GM18526 (cell line): Measurements from ENCODE around the gene ANKRD13D.

ENCODE experiments used
- POLR2A ChIP-seq: IDR thresholded peaks from 3 replicates; pipeline ENCODE4 v1.6.1; 2011; ENCODE audit not compliant: insufficient read length; ENCODE audit errors: extremely low read depth

ANKRD13D gene

DNA sequence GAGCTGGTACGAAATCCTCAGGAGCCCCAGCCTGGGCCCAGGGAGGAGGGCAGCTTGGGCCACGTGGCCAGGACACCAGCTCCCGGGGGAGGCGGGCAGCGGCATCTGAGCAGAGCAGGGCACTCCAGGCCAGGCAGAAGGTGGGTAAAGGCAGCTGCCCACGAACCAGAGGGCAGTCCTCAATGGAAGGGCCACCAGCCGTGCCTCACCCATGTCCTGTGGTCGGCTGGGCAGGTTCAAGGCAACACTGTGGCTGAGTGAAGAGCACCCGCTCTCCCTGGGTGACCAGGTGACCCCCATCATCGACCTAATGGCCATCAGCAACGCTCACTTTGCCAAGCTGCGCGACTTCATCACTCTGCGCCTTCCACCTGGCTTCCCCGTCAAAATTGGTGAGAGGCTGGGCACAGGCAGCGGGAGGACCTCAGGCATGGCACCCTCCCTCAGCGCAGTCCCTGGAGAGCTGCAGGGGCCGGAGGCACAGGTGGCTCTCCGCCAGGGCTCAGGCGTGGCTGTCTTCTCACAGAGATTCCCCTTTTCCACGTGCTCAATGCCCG lies 11.7 kb downstream of the ANKRD13D start:
- no peak for TF ChIP-seq POLR2A

- no peak for TF ChIP-seq POLR2A
These were observed 12.3 kb downstream of the ANKRD13D start for GRCh38 chr11:67301313-67301921.

DNA sequence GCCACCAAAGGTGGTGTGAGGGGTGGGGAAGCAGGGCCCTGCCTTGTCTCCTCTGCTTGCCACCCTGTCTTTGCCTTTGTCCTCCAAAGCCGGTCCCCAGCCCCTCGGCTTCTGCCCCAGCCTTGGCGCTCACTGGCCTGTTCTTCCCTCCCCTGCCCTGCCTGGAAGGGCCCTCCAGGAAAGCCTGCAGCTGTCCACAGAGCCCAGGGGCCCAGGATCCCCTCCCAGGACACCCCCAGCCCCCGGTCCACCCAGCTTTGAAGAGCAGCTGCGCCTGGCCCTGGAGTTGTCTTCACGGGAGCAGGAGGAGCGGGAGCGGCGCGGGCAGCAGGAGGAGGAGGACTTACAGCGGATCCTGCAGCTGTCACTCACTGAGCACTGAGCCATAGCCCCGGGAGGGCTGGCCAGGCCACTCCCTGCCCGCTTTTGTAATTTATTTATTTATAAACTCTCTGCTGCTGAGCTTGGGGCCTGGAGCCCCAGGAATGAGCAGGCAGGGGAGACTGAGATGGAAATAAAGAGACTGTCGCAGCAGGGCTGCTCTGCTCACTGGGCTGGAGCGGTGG lies 12.9 kb downstream of the ANKRD13D start:
- no peak for TF ChIP-seq POLR2A

DNA sequence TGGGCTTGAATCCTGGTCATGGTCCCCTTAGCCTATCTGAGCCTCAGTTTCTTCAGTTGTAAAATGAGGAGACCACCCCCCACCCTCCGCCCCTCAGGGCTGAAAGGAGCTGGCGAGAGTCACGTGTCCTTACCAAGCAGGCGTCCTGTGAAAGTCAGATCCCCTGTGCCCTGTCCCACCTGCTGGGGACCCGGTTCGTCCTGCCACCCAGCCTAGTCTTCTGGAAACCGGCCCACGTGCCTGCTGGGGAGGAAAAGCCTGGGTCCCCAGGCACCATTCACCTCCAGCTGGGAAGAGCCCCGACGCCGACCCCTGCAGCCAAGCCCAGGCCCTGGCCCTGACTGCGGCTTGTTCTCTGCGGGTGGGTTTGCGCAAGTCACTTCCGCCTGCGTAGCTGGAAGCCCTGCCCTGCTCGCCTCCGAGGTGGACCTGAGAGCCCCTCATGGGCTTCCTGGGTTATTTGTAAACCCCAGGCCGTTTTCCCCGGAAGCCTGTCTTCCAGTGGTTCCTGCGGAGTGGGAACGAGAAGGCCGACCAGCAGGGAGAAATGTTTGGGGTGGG lies 13.5 kb downstream of the ANKRD13D start:
- TF ChIP-seq POLR2A, result no peak

DNA sequence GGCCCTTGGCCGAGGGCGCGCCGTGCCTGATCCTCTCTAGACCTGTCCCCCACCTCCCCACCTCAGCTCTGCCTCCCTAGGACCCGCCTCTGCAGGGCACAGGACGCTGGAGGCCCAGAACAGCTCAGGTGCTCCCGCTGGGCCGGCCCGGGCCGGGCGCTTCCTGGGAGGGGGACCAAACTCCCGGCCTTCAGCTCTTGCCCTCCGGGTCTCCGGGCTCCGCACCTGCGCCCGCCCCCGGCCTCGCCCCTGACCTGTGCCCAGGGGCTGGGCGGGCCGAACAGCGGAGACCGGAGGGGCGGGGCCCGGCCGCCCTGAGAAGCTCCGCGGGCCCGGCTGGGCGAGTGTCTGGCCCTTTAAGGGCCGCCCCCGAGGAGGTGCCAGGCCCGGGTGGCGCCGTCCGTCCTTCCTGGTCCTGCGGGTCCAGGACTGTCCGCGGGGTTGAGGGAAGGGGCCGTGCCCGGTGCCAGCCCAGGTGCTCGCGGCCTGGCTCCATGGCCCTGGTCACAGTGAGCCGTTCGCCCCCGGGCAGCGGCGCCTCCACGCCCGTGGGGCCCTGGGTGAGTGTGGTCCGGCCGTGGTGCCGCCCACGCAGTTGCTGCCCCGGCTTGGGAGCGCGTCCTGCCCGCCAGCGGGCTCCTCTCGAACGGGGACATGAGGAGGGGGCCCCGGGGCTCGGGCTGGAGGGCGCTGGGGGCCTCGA lies 14.2 kb downstream of the ANKRD13D start, which contains the start of gene SSH3:
Gene SSH3, plus strand, starts transcription at position 399 of the 703 bp plus-strand sequence. Its CDS starts 96 bp downstream, at position 495.
- no peak for TF ChIP-seq POLR2A

DNA sequence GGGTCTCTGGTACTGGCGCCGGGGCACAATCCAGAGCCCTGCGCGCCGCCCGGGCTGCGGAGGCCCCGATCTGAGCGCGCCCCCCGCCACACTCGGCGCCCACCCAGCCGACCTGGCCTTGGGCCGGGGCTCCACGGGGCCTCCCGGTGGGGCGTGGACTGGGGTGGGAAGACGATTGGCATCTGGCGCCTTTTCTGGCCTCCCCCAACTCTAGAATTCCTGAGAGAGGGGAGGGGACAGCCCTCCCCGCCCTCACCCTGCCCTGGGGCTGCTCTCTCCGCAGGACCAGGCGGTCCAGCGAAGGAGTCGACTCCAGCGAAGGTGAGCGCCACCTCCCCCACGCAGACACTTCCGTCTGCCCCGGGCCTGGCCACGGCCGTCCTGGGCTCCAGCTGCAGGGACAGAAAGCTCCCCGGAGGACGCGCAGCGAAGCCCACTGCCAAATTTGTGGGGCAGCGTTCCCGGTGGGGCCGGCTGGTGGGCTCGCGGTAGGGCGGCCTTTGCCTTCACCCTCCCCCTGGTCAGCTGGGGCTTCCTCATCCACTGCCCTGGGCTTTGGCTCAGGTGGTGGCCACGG lies 14.8 kb downstream of the ANKRD13D start:
- TF ChIP-seq POLR2A, result no peak

DNA sequence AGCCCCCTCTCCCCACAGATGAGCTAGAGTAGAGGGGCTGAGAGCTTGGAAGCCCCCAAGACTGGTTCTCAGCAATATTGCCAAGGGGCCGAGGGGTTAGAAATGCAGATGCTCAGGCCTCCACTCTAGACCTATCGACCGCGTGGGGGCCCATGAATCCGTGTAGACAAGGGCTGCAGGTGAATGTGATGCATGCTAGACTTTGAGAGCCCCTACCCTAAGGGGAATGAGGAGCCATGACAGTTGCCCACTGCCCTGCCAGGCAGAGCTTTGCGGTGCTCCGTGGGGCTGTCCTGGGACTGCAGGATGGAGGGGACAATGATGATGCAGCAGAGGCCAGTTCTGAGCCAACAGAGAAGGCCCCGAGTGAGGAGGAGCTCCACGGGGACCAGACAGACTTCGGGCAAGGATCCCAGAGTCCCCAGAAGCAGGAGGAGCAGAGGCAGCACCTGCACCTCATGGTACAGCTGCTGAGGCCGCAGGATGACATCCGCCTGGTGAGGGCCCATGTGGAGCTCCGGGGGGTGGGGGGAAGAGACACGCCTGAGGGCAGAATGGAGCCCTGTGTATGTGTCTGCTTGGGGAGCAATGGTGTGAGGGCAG lies 15.5 kb downstream of the ANKRD13D start:
- no peak for TF ChIP-seq POLR2A

DNA sequence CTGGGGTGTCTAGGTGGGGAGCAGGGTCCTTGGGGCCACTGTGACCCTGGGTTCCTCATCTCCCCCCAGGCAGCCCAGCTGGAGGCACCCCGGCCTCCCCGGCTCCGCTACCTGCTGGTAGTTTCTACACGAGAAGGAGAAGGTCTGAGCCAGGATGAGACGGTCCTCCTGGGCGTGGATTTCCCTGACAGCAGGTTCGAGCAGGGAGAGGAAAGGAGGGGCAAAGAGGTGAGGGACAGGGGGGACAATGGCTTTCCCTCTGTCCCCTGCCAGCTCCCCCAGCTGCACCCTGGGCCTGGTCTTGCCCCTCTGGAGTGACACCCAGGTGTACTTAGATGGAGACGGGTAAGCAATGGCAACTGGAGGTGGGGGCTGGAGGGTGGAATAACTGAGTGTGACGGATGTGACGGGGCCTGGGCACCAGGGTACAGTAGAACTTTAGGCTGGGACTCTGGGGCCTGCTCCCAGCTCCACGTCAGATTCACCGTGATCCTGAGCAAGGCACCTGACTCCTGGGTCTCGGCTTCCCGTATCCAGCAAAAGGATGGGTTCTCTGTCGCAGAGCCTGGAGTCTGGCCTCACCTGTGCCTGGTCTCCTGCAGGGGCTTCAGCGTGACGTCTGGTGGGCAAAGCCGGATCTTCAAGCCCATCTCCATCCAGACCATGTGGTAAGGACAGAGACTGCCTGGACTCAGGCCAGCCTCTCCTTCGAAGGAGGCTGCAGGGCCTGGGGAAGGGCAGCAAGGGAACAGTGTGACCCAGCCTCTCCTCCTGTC lies 17.9 kb downstream of the ANKRD13D start:
- no peak for TF ChIP-seq POLR2A

DNA sequence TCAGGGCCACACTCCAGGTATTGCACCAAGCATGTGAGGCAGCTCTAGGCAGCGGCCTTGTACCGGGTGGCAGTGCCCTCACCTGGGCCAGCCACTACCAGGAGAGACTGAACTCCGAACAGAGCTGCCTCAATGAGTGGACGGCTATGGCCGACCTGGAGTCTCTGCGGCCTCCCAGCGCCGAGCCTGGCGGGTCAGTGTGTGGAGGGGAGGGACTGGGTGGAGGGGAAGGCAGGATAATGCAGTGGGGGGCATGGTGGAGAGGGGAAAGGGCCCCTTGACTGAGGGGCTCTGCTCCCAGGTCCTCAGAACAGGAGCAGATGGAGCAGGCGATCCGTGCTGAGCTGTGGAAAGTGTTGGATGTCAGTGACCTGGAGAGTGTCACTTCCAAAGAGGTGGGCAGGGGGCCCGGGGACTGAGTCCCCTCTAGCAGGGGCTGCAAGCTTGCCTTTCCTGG lies 18.5 kb downstream of the ANKRD13D start:
- no peak for TF ChIP-seq POLR2A

- TF ChIP-seq POLR2A, result no peak
These were observed 19.1 kb downstream of the ANKRD13D start for GRCh38 chr11:67308031-67308866.

- no peak for TF ChIP-seq POLR2A
These were observed 20.1 kb downstream of the ANKRD13D start for GRCh38 chr11:67309166-67309565.

DNA sequence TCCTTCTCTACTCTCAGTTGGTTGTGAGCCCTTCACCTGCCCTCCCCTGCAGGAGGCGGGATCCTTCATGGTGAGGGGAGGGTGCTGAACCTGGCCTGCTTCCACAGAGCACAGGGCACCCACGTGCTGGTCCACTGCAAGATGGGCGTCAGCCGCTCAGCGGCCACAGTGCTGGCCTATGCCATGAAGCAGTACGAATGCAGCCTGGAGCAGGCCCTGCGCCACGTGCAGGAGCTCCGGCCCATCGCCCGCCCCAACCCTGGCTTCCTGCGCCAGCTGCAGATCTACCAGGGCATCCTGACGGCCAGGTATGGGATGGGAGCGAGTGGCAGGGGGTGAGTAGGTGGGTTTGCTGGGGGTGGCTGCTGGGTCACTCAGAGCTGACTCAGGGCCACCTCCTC lies 20.6 kb downstream of the ANKRD13D start:
- TF ChIP-seq POLR2A, result no peak
